Endothelial cell of umbilical vein (primary cell): ENCODE data around the gene FRMD4A. TPM values are rescaled to one million over a fixed set of nuclear protein-coding genes. Genes with fewer than 3 reads are reported as not detected.

Source experiments
- BruUV-seq: library from RNA; stranded (reverse); fragments of 400-500 nt; replicated peaks from 2 replicates; lab custom pipeline; 2021; lab: Mats Ljungman, UMichigan
- CTCF ChIA-PET: fragments of 300-600, 350-600 bp; sonication (Branson Sonifier 250); formaldehyde crosslinking; loops from one replicate; lab custom pipeline; 2021; ENCODE audit warnings: antibody characterized with exemption, inconsistent platforms; lab: Charles Lee
- POLR2A ChIA-PET: fragments of 300-600, 350-600 bp; sonication (Branson Sonifier 250); formaldehyde crosslinking; loops from one replicate; lab custom pipeline; 2021; ENCODE audit warnings: antibody characterized with exemption, inconsistent platforms; lab: Charles Lee
- DNase-seq: peaks from one replicate; pipeline ENCODE4 v3.0.0-alpha.2; 2011; ENCODE audit warnings: low read depth, low spot score
- FAIRE-seq: peaks from 2 replicates; lab custom pipeline; 2011; peaks lifted over from hg19 to GRCh38; lab: Jason Lieb, UNC
- H2AFZ ChIP-seq: 2 replicates; pipeline ENCODE4 v1.6.0; 2012; ENCODE audit warnings: low read depth, low read length, control low read depth, inconsistent platforms
- H3K27ac ChIP-seq: 2 replicates; pipeline ENCODE4 v1.5.1; 2011; ENCODE audit warnings: low read depth, mild to moderate bottlenecking, control low read depth, low read length, moderate library complexity; ENCODE audit not compliant: insufficient read depth
- H3K27me3 ChIP-seq, 2 experiments: 2 replicates each; pipeline versions ENCODE4 v1.6.0 to v1.6.1; 2011; ENCODE audit warnings: low read length in 2 of 2, mixed read lengths in 1 of 2; ENCODE audit not compliant: control insufficient read depth in 2 of 2, insufficient read depth in 2 of 2
- H3K36me3 ChIP-seq, 2 experiments: 2 replicates in 1 of 2; 3 replicates in 1 of 2; pipeline ENCODE4 v1.5.1; 2011; ENCODE audit warnings: low read length in 2 of 2, mild to moderate bottlenecking in 1 of 2, moderate library complexity in 1 of 2; ENCODE audit not compliant: control insufficient read depth in 2 of 2, insufficient read depth in 2 of 2; ENCODE audit errors: extremely low read depth in 1 of 2
- H3K4me1 ChIP-seq: 3 replicates; pipeline ENCODE4 v1.5.1; 2011; ENCODE audit warnings: mild to moderate bottlenecking, low read length; ENCODE audit not compliant: control insufficient read depth, insufficient read depth; ENCODE audit errors: extremely low read depth
- H3K4me2 ChIP-seq: 2 replicates; pipeline ENCODE4 v1.6.1; 2011; ENCODE audit warnings: low read length, control low read depth, mixed read lengths; ENCODE audit not compliant: insufficient read depth
- H3K4me3 ChIP-seq, 3 experiments: fragments of 200-600 bp in 1 of 3; sonication (generic), shearing (Covaris generic) in 1 of 3; replicated peaks in 1 of 3; 2 replicates each; pipeline ENCODE4 v1.5.1; 2011 to 2016; ENCODE audit warnings: control low read depth in 3 of 3, low read length in 3 of 3, mild to moderate bottlenecking in 2 of 3, inconsistent platforms in 1 of 3, low read depth in 1 of 3, moderate library complexity in 1 of 3; ENCODE audit not compliant: insufficient read depth in 1 of 3
- H3K79me2 ChIP-seq: 2 replicates; pipeline ENCODE4 v1.6.0; 2012; ENCODE audit warnings: low read length, inconsistent platforms; ENCODE audit not compliant: control insufficient read depth, insufficient read depth
- H3K9ac ChIP-seq: replicated peaks from 2 replicates; pipeline ENCODE3; 2011; ENCODE audit warnings: low read length, control low read depth; ENCODE audit not compliant: insufficient read depth; ENCODE audit errors: extremely low read depth
- H3K9me1 ChIP-seq: replicated peaks from 3 replicates; pipeline ENCODE4 v1.6.0; 2011; ENCODE audit warnings: mild to moderate bottlenecking, low read length; ENCODE audit not compliant: control insufficient read depth, insufficient read depth; ENCODE audit errors: extremely low read depth
- H3K9me3 ChIP-seq: replicated peaks from 2 replicates; pipeline ENCODE4 v1.5.1; 2012; ENCODE audit warnings: low read length, inconsistent platforms; ENCODE audit not compliant: control insufficient read depth, insufficient read depth
- H4K20me1 ChIP-seq: replicated peaks from 2 replicates; pipeline ENCODE3; 2011; ENCODE audit warnings: mild to moderate bottlenecking, low read length; ENCODE audit not compliant: control insufficient read depth, insufficient read depth; ENCODE audit errors: extremely low read depth
- EZH2 ChIP-seq: IDR thresholded peaks from 2 replicates; pipeline ENCODE4 v1.6.1; 2012; ENCODE audit warnings: borderline replicate concordance, low read depth, mild to moderate bottlenecking, moderate library complexity, low read length, inconsistent platforms; ENCODE audit not compliant: severe bottlenecking
- FOS ChIP-seq: IDR thresholded peaks from 2 replicates; pipeline ENCODE4 v1.6.1; 2011; ENCODE audit warnings: mild to moderate bottlenecking, low read length, moderate library complexity, borderline replicate concordance; ENCODE audit not compliant: insufficient read depth
- GATA2 ChIP-seq: IDR thresholded peaks from 2 replicates; pipeline ENCODE4 v1.7.0; 2011; ENCODE audit warnings: low read depth, mild to moderate bottlenecking, moderate library complexity, mixed read lengths, low read length; ENCODE audit not compliant: insufficient read length, insufficient read depth
- JUN ChIP-seq: IDR thresholded peaks from 2 replicates; pipeline ENCODE4 v1.6.1; 2011; ENCODE audit warnings: borderline replicate concordance, low read depth; ENCODE audit not compliant: insufficient read length, insufficient read depth
- MAX ChIP-seq: IDR thresholded peaks from 2 replicates; pipeline ENCODE4 v1.6.1; 2011; ENCODE audit not compliant: insufficient read depth, insufficient read length
- MYC ChIP-seq: IDR thresholded peaks from one replicate; pipeline ENCODE4 v1.6.1; 2011; ENCODE audit warnings: mild to moderate bottlenecking, low read depth, low read length
- POLR2A ChIP-seq: IDR thresholded peaks from 2 replicates; pipeline ENCODE4 v1.6.1; 2012; ENCODE audit warnings: low read depth, mild to moderate bottlenecking, control low read depth, low read length
- POLR2AphosphoS5 ChIP-seq: IDR thresholded peaks from 2 replicates; pipeline ENCODE4 v1.6.1; 2012; ENCODE audit warnings: low read depth, mild to moderate bottlenecking, control low read depth, low read length, moderate library complexity; ENCODE audit not compliant: insufficient read depth
- dilution Hi-C: fragments of 300-500 bp; cut with MboI; formaldehyde crosslinking; loops from one replicate; pipeline ENCODE4 v1.15.0; 2019; ENCODE audit warnings: low sequenced_read_pairs; ENCODE audit not compliant: extremely low pct_ligation_motif_present
- intact Hi-C: fragments of 100-400 bp; cut with micrococcal nuclease; formaldehyde crosslinking; loops from one replicate; pipeline ENCODE4 v1.10.0; 2022
- polyA plus RNA-seq, 4 experiments: library from polyadenylated mRNA; depleted of rRNA in 3 of 4; stranded (reverse) in 3 of 4; unstranded in 1 of 4; fragments of >200 nt; gene quantifications; 2 replicates each; pipeline versions ENCODE4 v1.2.1 to v1.2.3, GENCODE V29; 2011 to 2012; ENCODE audit warnings: missing spikeins in 1 of 4
- total RNA-seq: library from RNA; stranded (reverse); gene quantifications from 2 replicates; pipeline ENCODE4 v1.2.3, GENCODE V29; 2021
- TF ChIP-seq, protein P1 (sequence below), 2 donors: IDR thresholded peaks; 1 replicate in 1 of 2; 2 replicates in 1 of 2; pipeline ENCODE4 v1.5.1; 2011; ENCODE audit warnings: low read length in 2 of 2, mild to moderate bottlenecking in 2 of 2, moderate library complexity in 2 of 2, control low read depth in 1 of 2, inconsistent platforms in 1 of 2, low read depth in 1 of 2; ENCODE audit not compliant: insufficient read depth in 1 of 2; ENCODE audit errors: extremely low read depth in 1 of 2

Gene FRMD4A
- total and polyA plus RNA-seq, 2 donors (not counting 3 experiments of a cell fraction or from before 2014, with no cell fraction given), result 123 to 148 TPM

DNA sequence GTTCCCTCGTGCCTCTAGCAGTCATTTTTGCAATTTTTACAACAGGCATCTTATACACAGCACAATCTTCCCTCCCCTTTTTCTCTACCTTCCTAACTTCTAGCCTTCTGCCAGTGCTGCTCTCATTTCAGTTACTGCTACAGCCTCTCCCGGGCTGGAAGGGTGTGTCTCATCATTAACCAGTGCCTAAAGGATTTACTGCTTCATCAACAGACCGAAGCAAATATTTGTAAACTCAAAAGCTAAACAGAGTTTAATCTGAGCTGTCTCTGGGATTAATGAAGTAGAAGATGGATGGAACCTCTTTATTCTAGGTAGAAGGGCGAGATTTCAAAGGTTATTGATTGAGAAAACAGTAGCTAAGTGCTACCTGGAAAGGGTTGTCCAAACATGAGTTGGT, 649.6 kb downstream of the FRMD4A start:
- peaks cover 4% of the 10 kb centered on the region for H4K20me1 ChIP-seq
- no peak overlapping the region for H2AFZ ChIP-seq
- dilution Hi-C loops, result no loop called here
- peaks cover 39% of the 10 kb centered on the region for H3K79me2 ChIP-seq
- H3K9me1 ChIP-seq, result no peaks in the 10 kb centered on the region
- peaks cover 30% of the 10 kb centered on the region for H3K4me1 ChIP-seq
- no peak overlapping the region for H3K27ac ChIP-seq
- TF ChIP-seq EZH2 (no peak), POLR2A (no peak), MYC (no peak), GATA2 (no peak), FOS (no peak), POLR2AphosphoS5 (no peak), MAX (no peak), JUN (no peak)
- TF ChIP-seq, protein P1, sequence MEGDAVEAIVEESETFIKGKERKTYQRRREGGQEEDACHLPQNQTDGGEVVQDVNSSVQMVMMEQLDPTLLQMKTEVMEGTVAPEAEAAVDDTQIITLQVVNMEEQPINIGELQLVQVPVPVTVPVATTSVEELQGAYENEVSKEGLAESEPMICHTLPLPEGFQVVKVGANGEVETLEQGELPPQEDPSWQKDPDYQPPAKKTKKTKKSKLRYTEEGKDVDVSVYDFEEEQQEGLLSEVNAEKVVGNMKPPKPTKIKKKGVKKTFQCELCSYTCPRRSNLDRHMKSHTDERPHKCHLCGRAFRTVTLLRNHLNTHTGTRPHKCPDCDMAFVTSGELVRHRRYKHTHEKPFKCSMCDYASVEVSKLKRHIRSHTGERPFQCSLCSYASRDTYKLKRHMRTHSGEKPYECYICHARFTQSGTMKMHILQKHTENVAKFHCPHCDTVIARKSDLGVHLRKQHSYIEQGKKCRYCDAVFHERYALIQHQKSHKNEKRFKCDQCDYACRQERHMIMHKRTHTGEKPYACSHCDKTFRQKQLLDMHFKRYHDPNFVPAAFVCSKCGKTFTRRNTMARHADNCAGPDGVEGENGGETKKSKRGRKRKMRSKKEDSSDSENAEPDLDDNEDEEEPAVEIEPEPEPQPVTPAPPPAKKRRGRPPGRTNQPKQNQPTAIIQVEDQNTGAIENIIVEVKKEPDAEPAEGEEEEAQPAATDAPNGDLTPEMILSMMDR (IDR thresholded peaks at IDR 0.05; ENCODE audit: extremely low read depth in 1 of 2, insufficient read depth in 1 of 2, low read depth in 1 of 2, low read length in 2 of 2), result no peak
- no peak overlapping the region for H3K9ac ChIP-seq
- H3K4me2 ChIP-seq, result no peak overlapping the region
- H3K36me3 ChIP-seq, result peaks cover 9 to 25% of the 10 kb centered on the region in 2 experiments
- DNase-seq (no peak), FAIRE-seq (no peak)
- H3K9me3 ChIP-seq, result no peaks in the 10 kb centered on the region
- POLR2A ChIA-PET, result no interaction called here
- no TSS peak for BruUV-seq
- intact Hi-C loops, result no loop called here
- CTCF ChIA-PET, result no interaction called here
- H3K27me3 ChIP-seq, result no peaks in the 10 kb centered on the region
- no peak overlapping the region for H3K4me3 ChIP-seq
